Mammary epithelial cell (primary cell): ENCODE results near the gene GARRE1.

Source experiments
- CTCF ChIP-seq, 2 donors: IDR thresholded peaks in 1 of 2; conservative IDR thresholded peaks in 1 of 2; 2 replicates each; pipeline ENCODE4 v1.5.1; 2011 to 2012; ENCODE audit warnings: inconsistent platforms in 2 of 2, low read length in 2 of 2, mild to moderate bottlenecking in 2 of 2, control low read depth in 1 of 2, low read depth in 1 of 2; ENCODE audit not compliant: insufficient read depth in 1 of 2; ENCODE audit errors: extremely low read depth in 1 of 2
- EZH2 ChIP-seq: IDR thresholded peaks from 2 replicates; pipeline ENCODE4 v1.6.1; 2012; ENCODE audit warnings: low read length, inconsistent platforms, borderline replicate concordance

GRCh38 chr19:34222386-34222785 is 32.0 kb upstream of the GARRE1 start:
- no peak for TF ChIP-seq CTCF (conservative IDR thresholded peaks at IDR 0.05 in 1 of 2, IDR thresholded peaks at IDR 0.05 in 1 of 2; ENCODE audit: extremely low read depth in 1 of 2, insufficient read depth in 1 of 2, low read depth in 1 of 2, low read length in 2 of 2)
- no peak for TF ChIP-seq EZH2
